Psoas muscle (tissue), 8 donors: ENCODE measurements around the gene PID1. TPM values are rescaled to one million over a fixed set of nuclear protein-coding genes. Genes with fewer than 3 reads are reported as not detected.

Source experiments
- ATAC-seq, 4 donors: fragments of 200-7000 bp; cut with Tn5 transposase; one replicate each; pipeline ENCODE4 v1.9.1; 2020; ENCODE audit warnings: moderate library complexity in 3 of 4, mild to moderate bottlenecking in 2 of 4
- DNase-seq, 2 donors: peaks; one replicate each; pipeline ENCODE4 v3.0.0-alpha.2; 2020
- H3K27ac ChIP-seq: fragments of 200-600 bp; one replicate; pipeline ENCODE4 v1.8.0; 2022
- H3K27me3 ChIP-seq, 3 donors: fragments of 200-600 bp in 1 of 3; one replicate each; pipeline versions ENCODE4 v1.6.1 to v1.8.0; 2013 to 2022; ENCODE audit warnings: low read length in 2 of 3, mild to moderate bottlenecking in 2 of 3, moderate library complexity in 1 of 3; ENCODE audit not compliant: insufficient read depth in 3 of 3
- H3K36me3 ChIP-seq, 2 donors: fragments of 200-600 bp in 1 of 2; one replicate each; pipeline versions ENCODE4 v1.6.1 to v1.8.0; 2013 to 2022; ENCODE audit warnings: low read depth in 1 of 2, mild to moderate bottlenecking in 1 of 2, moderate library complexity in 1 of 2; ENCODE audit not compliant: insufficient read depth in 1 of 2
- H3K4me1 ChIP-seq: fragments of 200-600 bp; one replicate; pipeline ENCODE4 v1.8.0; 2022
- H3K4me3 ChIP-seq: fragments of 200-600 bp; one replicate; pipeline ENCODE4 v1.8.0; 2022; ENCODE audit warnings: mild to moderate bottlenecking
- H3K9me3 ChIP-seq: fragments of 200-600 bp; one replicate; pipeline ENCODE4 v1.8.0; 2022
- CTCF ChIP-seq: fragments of 200-600 bp; IDR thresholded peaks from one replicate; pipeline ENCODE4 v1.8.0; 2022; ENCODE audit warnings: antibody characterized with exemption
- WGBS, 3 donors: extraction: QIAGEN DNeasy Blood & Tissue Kit; methylation state at CpG; one replicate each; pipeline versions ENCODE4 v1.1.6 to v1.1.7; 2013; 5-methylcytosine and 5-hydroxymethylcytosine counted together
- intact Hi-C, 2 donors: fragments of 100-400 bp; cut with DNase I; formaldehyde crosslinking; loops; one replicate each; pipeline versions ENCODE4 v1.11.0 to v1.14.2; 2022
- polyA plus RNA-seq, 3 donors: library from polyadenylated mRNA; stranded (reverse); fragments of 200-250 nt; gene quantifications; one replicate each; pipeline ENCODE4 v1.2.3, GENCODE V29; 2013
- total RNA-seq, 4 donors: library from RNA; stranded (reverse); fragmentation: NEBNext Ultra II Directional in 2 of 4; extraction: Animal tissue kit (Norgen Biotek cat#: 25700) in 2 of 4; gene quantifications; one replicate each; pipeline versions ENCODE4 v1.2.1 to v1.2.4, GENCODE V29; 2021 to 2023
- donor health status: healthy with polysubstance abuse.
- donor health status: DM: no; HTN: no; CAD: no; lungs with moderate emphysema.
- donor health status: Bipolar disorder and iron deficiency.
- donor health status: healthy.
- donor health status: DM: yes; HTN: yes; CAD: no.
- donor health status: DM: no; HTN: no; CAD: no.
- donor health status: DM: no; HTN: no; CAD: no.
- donor health status: DM: yes; HTN: yes; CAD: no.

PID1 gene
- total and polyA plus RNA-seq, 7 donors: 4.3 to 10.6 (median 6.6) TPM

GRCh38 chr2:229239021-229239420 is 32.1 kb downstream of the PID1 start:
- TF ChIP-seq CTCF: no peak
- H3K27ac ChIP-seq: no peak overlapping the region
- no peaks in the 10 kb centered on the region for H3K9me3 ChIP-seq
- H3K36me3 ChIP-seq: no peaks in the 10 kb centered on the region
- 48 to 74% (median 54%) methylated on average over 2 of the region's 2 CpGs for WGBS, 3 donors
- H3K4me3 ChIP-seq: no peak overlapping the region
- H3K27me3 ChIP-seq: no peaks in the 10 kb centered on the region
- H3K4me1 ChIP-seq: no peaks in the 10 kb centered on the region
- intact Hi-C loops: no loop called here
- DNase-seq (no peak), ATAC-seq (no peak)

DNA sequence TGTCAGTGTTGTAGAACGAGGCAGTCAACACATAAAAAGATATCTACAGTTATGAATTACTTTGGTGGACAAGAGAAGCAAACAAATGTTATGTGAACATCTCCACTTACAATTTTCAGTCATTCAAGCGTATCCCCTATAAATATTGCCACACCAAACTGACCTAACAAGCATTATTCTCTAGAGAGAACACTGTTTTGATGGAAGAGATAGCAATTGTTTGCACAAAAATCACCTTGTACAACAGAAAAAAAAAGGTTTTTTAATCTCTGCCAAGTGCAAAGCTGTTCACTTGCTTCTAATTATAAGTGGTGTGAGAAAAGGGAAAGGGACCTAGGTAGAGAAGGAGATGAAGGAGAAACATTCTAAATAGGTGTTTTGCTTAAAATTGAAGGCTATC is 33.8 kb downstream of the PID1 start:
- WGBS, 3 donors: 36 to 42% (median 36%) methylated on average over 2 of the region's 2 CpGs
- Histone ChIP-seq H3K4me3 (no peak overlapping the region), H3K27ac (no peak overlapping the region), H3K9me3 (no peaks in the 10 kb centered on the region), H3K36me3 (no peaks in the 10 kb centered on the region), H3K27me3 (no peaks in the 10 kb centered on the region), H3K4me1 (no peaks in the 10 kb centered on the region)
- intact Hi-C loops: no loop called here
- DNase-seq (no peak), ATAC-seq (no peak)
- no peak for TF ChIP-seq CTCF

DNA sequence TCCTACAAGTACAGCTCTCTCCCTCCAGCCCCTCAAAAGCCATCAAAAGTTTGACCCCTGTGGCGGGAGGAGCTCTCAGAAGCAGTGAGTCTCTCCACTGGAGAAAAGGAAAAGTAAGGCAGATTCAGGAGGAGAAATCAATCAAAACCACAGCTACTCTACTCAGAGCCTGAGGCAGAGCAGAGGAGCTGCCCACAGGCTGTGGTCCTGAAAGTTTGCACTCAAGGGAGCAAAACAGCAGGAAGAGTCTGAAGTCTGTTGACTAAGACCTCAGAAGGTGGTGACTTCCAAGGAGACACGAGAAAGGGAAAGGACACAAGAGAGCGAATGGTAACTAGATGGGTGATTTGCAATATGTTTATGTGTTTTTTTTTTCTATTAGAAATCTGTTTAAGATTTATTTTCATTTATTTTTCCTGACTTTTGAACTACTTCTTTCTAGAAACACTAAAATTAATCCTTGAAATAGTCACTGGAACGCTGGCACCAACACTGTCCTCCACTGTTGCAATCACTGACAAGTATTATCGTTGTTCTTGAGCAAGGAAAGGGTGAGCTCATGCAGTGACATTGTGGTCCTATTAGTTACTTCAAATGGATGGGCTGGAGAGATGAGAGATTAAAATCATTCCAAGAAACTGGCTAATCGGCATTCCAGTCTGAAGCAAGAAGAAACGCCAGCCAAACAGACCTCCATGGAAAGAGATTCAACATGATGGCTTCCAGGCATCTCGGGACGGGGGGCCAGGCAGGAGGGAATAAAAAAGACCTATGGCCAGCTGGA is 35.8 kb downstream of the PID1 start:
- intact Hi-C loops: no loop called here
- no peak overlapping the region for H3K27ac ChIP-seq
- ATAC-seq: peak in 1 of 4 donors; percentile 65
- H3K4me3 ChIP-seq: no peak overlapping the region
- H3K36me3 ChIP-seq: no peaks in the 10 kb centered on the region
- 60 to 64% (median 61%) methylated on average over 9 of the region's 9 CpGs for WGBS, 3 donors
- no peaks in the 10 kb centered on the region for H3K27me3 ChIP-seq
- H3K4me1 ChIP-seq: no peaks in the 10 kb centered on the region
- peak in 1 of 2 donors; percentile 40 for DNase-seq
- no peak for TF ChIP-seq CTCF
- H3K9me3 ChIP-seq: no peaks in the 10 kb centered on the region

GRCh38 chr2:229231885-229232284 is 39.2 kb downstream of the PID1 start:
- no peak for TF ChIP-seq CTCF
- Histone ChIP-seq H3K4me1 (no peaks in the 10 kb centered on the region), H3K27me3 (no peaks in the 10 kb centered on the region), H3K9me3 (no peaks in the 10 kb centered on the region), H3K36me3 (no peaks in the 10 kb centered on the region), H3K27ac (no peak overlapping the region), H3K4me3 (no peak overlapping the region)
- ATAC-seq (no peak), DNase-seq (no peak)
- intact Hi-C loops: no loop called here
- 82 to 87% (median 84%) methylated on average over 7 of the region's 7 CpGs for WGBS, 3 donors
